Body of pancreas (tissue), 4 donors: Measurements from ENCODE around the gene CRYAA. TPM values are rescaled to one million over a fixed set of nuclear protein-coding genes. Genes with fewer than 3 reads are reported as not detected.
"Not testable (repeated sequence)": the region's sequence is repeated elsewhere in the genome, so short reads cannot be mapped to it uniquely, and the experiment has no call there.

Experiments used
- ATAC-seq: fragments of 150-250 bp; one replicate; pipeline ENCODE4 v1.9.1; 2016
- DNase-seq, 4 donors: peaks; one replicate each; pipeline ENCODE4 v3.0.0-alpha.2; 2019
- H3K27ac ChIP-seq, 4 donors: fragments of 200-600 bp; sonication (generic); 1 replicate in 3 of 4; 2 replicates in 1 of 4; pipeline versions ENCODE4 v1.5.1 to v1.6.1; 2016 to 2019; ENCODE audit warnings: mild to moderate bottlenecking in 1 of 4, mixed read lengths in 1 of 4, moderate library complexity in 1 of 4
- H3K27me3 ChIP-seq, 2 donors: fragments of 200-600 bp; sonication (generic); one replicate each; pipeline ENCODE4 v1.6.0; 2016; ENCODE audit warnings: mild to moderate bottlenecking in 1 of 2
- H3K36me3 ChIP-seq, 2 donors: fragments of 200-600 bp; sonication (generic); replicated peaks in 1 of 2; 2 replicates each; pipeline ENCODE4 v1.5.1; 2016; ENCODE audit warnings: low read depth in 2 of 2; ENCODE audit not compliant: insufficient read depth in 1 of 2
- H3K4me1 ChIP-seq: fragments of 200-600 bp; sonication (generic); one replicate; pipeline ENCODE4 v1.6.0; 2016
- H3K4me3 ChIP-seq, 2 donors: fragments of 200-600 bp; sonication (generic); 1 replicate in 1 of 2; 2 replicates in 1 of 2; pipeline ENCODE4 v1.5.1; 2016 to 2019
- H3K9me3 ChIP-seq, 3 donors: fragments of 200-600 bp; sonication (generic); 1 replicate in 2 of 3; 2 replicates in 1 of 3; pipeline ENCODE4 v1.5.1; 2016
- WGBS, 2 donors: methylation state at CpG; one replicate each; pipeline ENCODE4 v1.1.5; 2017; 5-methylcytosine and 5-hydroxymethylcytosine counted together
- intact Hi-C: fragments of 100-400 bp; cut with DNase I; formaldehyde crosslinking; loops from one replicate; pipeline ENCODE4 v1.15.1; 2023
- total RNA-seq, 2 donors: library from RNA; depleted of rRNA; stranded (reverse); fragments of >200 nt; gene quantifications; one replicate each; pipeline ENCODE4 v1.1.0, GENCODE V29; 2016

Gene CRYAA, protein sequence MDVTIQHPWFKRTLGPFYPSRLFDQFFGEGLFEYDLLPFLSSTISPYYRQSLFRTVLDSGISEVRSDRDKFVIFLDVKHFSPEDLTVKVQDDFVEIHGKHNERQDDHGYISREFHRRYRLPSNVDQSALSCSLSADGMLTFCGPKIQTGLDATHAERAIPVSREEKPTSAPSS
- total RNA-seq = not detected

DNA sequence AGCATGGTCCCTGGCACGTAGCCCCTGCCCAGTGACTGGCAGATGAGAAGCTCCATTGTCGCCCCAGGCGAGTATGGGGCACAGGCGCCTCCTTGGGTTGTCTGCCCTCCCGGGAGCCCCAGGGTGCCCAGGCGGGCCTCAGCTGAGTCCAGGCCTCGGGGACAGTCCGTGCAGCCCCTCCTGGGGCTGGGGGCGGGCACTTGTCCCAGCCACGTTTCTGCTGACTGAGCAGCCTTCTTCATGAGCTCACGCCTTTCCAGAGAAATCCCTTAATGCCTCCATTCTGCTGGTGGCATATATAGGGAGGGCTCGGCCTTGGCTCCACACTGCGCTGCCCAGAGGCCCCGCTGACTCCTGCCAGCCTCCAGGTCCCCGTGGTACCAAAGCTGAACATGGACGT, at the start of gene CRYAA:
CRYAA (plus strand) TSS at position 301 of the 400 bp plus-strand sequence; CDS start at position 393, 92 bp downstream.
- H3K27me3 ChIP-seq, H3K36me3 ChIP-seq, H3K27ac ChIP-seq, ATAC-seq, intact Hi-C loops, H3K4me3 ChIP-seq, H3K4me1 ChIP-seq, H3K9me3 ChIP-seq, DNase-seq: not testable (repeated sequence)
- no CpG with 5 or more reads among the region's 16 CpGs for WGBS, 2 donors

DNA sequence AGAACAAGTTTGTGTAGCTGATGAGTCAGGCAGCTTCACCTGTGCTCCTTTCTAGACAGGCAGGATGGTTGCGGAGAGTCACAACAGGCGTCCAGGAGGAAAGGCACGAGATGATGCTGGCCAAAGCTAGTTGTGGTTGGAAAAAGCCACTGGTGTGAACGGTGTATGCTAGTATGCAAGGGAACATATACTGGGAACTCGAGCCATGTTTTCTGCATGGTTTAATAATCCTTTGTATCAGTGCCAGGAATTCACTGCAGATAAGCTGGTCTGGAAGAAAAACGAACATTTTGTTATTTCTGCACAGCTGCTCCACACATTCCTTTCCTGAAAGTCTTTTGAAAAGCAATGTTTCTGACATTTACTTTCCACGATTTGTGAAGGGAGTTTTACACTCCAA, 38.7 kb upstream of the CRYAA start:
- DNase-seq, H3K4me1 ChIP-seq, H3K4me3 ChIP-seq, H3K27ac ChIP-seq, ATAC-seq, H3K27me3 ChIP-seq, intact Hi-C loops, H3K36me3 ChIP-seq, H3K9me3 ChIP-seq: not testable (repeated sequence)
- no CpG with 5 or more reads among the region's 7 CpGs for WGBS, 2 donors

DNA sequence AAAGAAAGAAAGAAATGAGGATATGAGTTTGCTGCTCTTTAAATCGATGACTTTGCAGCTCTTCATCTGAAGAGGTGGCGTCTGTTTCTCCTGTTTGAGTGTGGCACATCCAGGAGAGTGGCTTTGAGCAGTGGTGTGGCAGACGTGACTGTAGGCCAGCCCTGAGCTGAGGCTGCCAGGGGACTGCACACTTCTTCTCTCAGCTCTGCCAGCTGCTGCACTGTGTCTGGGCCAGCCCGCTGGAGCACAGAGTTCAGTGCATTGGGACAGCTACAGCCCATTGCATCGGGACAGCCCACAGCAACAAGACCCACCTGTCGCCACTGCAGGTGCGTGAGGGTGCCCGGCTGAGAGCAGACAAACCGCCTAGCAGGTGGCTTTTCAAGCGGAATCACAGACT, 34.3 kb upstream of the CRYAA start:
- H3K36me3 ChIP-seq, ATAC-seq, H3K27ac ChIP-seq, H3K27me3 ChIP-seq, DNase-seq, H3K4me3 ChIP-seq, intact Hi-C loops, H3K9me3 ChIP-seq, H3K4me1 ChIP-seq: not testable (repeated sequence)
- no CpG with 5 or more reads among the region's 10 CpGs for WGBS, 2 donors

DNA sequence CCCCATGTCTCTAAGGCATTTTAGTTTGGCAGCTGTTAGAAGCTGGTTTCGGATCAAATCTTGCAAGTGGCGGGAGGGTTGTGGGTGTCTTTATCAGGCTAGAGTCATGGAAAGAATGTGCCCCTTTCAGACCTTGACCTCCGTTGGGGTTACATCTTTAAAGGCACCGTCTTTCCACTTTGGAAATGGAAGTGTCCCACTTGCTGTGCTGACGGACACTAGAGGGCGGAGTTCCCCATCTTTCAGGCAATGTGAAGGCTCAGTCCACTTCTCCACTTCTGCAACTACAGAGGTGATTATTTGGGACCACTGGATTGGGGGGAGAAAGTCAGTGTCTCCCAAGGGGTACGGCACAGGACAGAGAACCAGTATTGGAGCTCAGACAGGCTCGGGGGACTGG, 29.9 kb upstream of the CRYAA start:
- H3K27ac ChIP-seq, H3K27me3 ChIP-seq, H3K4me3 ChIP-seq, H3K4me1 ChIP-seq, H3K9me3 ChIP-seq, intact Hi-C loops, H3K36me3 ChIP-seq, DNase-seq: not testable (repeated sequence)
- WGBS, 2 donors = no CpG with 5 or more reads among the region's 8 CpGs
- ATAC-seq = peak; percentile 68

DNA sequence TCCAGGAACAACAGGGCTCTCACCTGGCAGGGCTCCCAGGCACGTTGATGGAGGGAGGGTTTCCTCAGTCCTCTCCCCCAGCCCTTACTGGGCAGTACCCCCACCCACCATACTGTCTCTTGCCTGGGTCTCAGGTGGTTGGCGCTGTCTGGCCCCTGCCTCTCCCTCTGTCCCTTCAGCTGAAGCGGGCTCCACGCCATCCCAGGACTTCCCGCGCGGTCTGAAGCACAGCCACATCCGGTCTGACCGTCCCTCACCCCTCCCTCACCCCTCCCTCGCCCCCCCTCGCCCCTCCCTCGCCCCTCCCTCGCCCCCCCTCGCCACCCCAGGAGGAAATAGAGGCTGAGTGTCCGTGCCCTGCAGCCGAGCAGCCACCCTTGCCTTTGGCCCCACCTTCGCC, 27.4 kb upstream of the CRYAA start:
- DNase-seq, H3K27me3 ChIP-seq, H3K4me1 ChIP-seq, ATAC-seq, H3K27ac ChIP-seq, H3K4me3 ChIP-seq, intact Hi-C loops, H3K36me3 ChIP-seq, H3K9me3 ChIP-seq: not testable (repeated sequence)
- no CpG with 5 or more reads among the region's 17 CpGs for WGBS, 2 donors

DNA sequence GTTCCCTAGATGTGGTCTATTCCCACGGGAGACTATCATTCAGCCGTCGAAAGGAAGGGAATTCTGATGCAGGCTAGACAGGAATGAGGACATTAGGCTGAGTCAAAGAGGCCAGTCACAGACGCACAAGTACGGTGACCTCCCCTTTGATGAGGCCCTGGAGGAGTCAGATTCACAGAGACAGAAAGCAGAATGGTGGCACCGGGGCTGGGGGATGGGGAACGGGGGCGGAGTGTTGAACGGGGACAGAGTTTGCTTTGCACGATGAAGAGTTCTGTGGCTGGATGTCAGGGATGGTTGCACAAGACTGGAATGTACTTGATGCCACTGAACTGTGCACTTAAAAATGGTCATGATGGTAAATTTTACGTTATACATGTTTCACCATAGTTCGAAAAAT, 22.2 kb upstream of the CRYAA start:
- H3K27ac ChIP-seq, H3K27me3 ChIP-seq, DNase-seq, ATAC-seq, H3K9me3 ChIP-seq, intact Hi-C loops, H3K4me3 ChIP-seq, H3K36me3 ChIP-seq, H3K4me1 ChIP-seq: not testable (repeated sequence)
- WGBS, 2 donors = no CpG with 5 or more reads among the region's 12 CpGs

DNA sequence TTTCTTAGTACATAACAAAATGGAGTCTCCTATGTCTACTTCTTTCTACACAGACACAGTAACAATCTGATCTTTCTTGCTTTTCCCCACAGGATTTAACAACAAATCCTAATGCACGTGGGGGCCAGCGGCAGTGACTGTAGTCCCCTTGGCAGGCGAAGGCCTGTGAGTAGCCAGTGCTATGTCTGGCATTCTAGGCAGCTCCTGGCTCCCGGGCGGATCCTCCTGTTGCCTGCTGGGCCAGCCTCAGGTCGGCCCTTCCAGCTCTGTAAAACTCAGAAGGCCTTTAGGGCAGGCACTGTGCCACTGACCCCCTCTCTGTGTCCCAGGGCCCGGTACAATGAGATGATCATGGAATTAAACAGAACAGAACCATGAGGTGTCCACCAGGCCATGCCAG, 20.8 kb upstream of the CRYAA start:
- H3K4me1 ChIP-seq, H3K27me3 ChIP-seq, H3K27ac ChIP-seq, intact Hi-C loops, H3K4me3 ChIP-seq, DNase-seq, H3K36me3 ChIP-seq, ATAC-seq, H3K9me3 ChIP-seq: not testable (repeated sequence)
- WGBS, 2 donors = no CpG with 5 or more reads among the region's 7 CpGs

DNA sequence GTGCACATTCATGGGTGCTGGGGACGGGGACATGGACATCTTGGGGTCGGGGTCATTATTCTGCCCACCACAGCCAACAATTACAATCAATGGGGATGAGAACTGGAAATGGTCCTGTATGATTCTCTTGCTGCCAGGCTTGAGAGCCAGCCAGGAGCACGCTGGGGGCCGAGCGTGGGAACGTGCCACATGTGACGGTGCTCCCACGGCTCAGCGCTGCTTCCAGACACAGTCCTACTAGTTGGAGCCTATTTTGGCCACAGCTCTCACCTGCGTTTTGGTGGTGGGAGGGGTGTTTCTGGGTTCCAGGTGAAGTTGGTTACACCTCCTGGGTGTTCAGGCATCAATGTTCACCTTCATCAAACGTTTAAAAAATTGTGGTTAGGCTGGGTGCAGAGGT, 19.5 kb upstream of the CRYAA start:
- WGBS, 2 donors = no CpG with 5 or more reads among the region's 11 CpGs
- DNase-seq, H3K9me3 ChIP-seq, H3K27ac ChIP-seq, intact Hi-C loops, H3K4me3 ChIP-seq, H3K36me3 ChIP-seq, H3K4me1 ChIP-seq, H3K27me3 ChIP-seq: not testable (repeated sequence)
- ATAC-seq = peak; percentile 93

DNA sequence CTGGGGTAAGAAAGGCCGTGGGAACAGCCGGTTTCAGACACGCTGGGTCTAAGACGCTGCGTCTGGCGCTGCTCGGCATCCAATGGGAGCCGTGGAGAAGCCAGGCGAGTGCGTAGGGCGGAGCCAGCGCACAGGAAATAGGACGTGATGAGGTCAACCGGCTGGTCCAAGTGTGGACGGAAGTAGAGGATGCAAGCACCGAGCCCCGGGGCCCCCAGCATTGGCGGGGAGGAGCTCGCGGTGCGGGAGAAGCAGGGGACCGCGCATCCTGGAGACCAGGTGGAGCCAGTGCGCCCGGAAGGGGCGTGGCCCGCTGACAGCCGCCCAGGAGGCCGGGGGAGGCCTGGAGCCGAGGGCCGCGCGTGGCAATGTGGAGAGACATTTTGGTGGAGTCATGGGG, 15.2 kb upstream of the CRYAA start:
- H3K9me3 ChIP-seq, H3K27me3 ChIP-seq, H3K4me3 ChIP-seq, H3K4me1 ChIP-seq, intact Hi-C loops, H3K27ac ChIP-seq, DNase-seq, H3K36me3 ChIP-seq: not testable (repeated sequence)
- WGBS, 2 donors = no CpG with 5 or more reads among the region's 33 CpGs
- ATAC-seq = peak; percentile 38

DNA sequence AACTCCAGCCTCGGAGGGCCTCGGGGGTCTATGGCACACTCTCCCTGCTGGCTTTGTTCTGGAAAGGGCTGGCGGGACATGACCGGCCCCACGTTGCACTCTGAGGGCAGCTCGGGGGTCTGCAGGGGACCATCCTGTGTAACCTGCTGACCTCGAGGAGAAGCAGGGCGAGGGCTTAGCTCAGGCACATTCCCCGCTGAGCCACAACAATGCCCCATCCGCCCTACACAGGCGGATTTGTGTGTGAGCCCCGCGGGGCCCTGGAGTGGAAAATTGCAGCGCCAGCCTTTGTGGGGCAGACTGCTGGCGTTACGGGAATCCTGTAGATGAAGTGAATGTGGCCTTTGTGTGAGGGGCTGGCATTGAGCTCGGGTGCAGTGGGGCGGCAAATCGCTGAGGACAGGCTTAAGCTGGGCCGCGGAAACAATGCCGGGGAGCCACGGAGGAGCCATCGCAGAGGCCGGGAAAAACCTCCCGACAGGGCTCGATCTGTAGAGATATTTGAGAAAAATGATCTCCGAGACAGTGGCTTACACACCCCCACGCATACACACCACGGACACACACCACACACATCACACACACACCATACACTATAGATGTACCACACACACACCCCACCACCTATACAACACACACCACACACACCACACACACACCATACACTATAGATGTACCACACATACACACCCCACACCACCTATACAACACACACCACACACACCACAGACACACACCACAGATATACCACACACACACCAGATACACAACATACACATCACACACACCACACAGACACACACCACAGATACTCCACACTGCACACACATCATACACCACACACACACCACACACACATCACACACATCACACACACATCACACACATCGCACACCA, 9.3 kb upstream of the CRYAA start:
- intact Hi-C loops, H3K4me1 ChIP-seq, H3K27me3 ChIP-seq, H3K4me3 ChIP-seq, H3K27ac ChIP-seq, H3K36me3 ChIP-seq, DNase-seq, ATAC-seq, H3K9me3 ChIP-seq: not testable (repeated sequence)
- WGBS, 2 donors = 93 to 100% methylated on average over 2 of the region's 31 CpGs

DNA sequence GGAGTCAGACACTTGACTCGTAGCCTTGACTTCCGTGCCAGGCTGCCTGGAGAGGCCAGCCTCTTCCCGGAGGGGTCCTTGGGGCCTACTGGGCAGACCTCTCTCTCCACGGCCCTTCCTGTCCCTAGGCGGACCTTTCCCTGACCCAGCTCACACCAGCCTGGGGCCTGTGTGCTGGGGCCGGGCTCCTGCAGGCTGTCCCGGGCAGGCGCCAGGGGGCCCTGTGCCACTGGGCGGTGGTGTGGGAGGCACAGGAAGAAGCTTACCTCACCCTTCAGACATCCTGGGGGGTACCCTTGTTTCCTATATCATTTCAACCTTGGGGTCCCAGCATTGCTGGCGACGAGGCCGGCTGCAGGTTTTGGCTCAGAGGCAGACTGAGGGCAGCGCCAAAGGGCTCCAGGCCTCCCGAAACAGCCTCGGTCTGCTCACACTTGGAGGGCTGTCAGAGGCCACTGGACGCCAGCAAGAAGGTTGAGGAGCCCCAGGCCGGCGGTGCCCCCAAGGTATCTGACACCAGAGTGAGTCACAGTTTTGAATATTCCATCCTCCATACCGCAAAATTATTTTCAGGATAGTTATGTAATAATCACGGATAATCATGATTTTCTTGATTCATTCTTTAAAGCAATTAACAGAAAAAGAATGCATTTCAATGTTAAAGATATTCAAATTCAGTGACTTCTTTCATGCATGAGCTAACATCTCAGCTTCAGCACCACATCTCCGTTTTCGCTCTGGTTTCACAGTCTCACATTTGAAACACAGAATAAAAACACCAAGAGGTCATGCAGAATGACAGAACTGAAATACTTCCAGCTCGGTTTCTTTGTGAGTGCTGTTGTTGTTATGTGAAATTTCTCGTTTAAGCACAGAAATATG, 6.7 kb upstream of the CRYAA start:
- H3K4me3 ChIP-seq, H3K36me3 ChIP-seq, DNase-seq, H3K4me1 ChIP-seq, ATAC-seq, H3K27me3 ChIP-seq, H3K9me3 ChIP-seq, intact Hi-C loops, H3K27ac ChIP-seq: not testable (repeated sequence)
- no CpG with 5 or more reads among the region's 24 CpGs for WGBS, 2 donors
